HT1080 (cell line): Measurements from ENCODE around the gene RTF2. TPM values are rescaled to one million over a fixed set of nuclear protein-coding genes. Genes with fewer than 3 reads are reported as not detected.
"Not testable (repeated sequence)": the region's sequence is repeated elsewhere in the genome, so short reads cannot be mapped to it uniquely, and the experiment has no call there.

Source experiments
- DNase-seq: peaks from one replicate; pipeline ENCODE4 v3.0.0-alpha.2; 2015; ENCODE audit warnings: low read depth
- total RNA-seq: library from RNA; depleted of rRNA; stranded (reverse); fragments of >200 nt; shearing (Covaris generic); gene quantifications from 2 replicates; pipeline ENCODE4 v1.2.3, GENCODE V29; 2014

RTF2 gene
- total RNA-seq, 1 experiment from 2014 or later = 97.3 TPM

DNA sequence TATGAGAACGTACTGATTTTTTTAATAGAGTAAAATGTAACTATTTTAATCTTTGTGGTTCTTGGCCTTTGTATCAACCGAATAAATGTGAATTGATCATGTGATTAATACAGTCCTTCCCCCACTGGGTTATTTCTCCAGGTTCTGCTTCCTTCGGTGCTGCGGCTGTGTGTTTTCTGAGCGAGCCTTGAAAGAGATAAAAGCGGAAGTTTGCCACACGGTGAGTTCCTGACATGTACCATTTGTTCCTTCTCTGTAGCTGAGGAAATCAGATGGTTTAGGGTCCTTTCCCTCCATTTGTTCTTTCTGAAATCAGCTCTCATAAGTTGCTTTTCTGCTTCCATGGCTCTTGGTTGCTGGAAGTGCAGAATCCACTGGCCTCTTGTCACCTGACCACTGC lies 15.5 kb downstream of the RTF2 start:
- no peak for DNase-seq

GRCh38 chr20:56487216-56487615 lies 18.8 kb downstream of the RTF2 start:
- no peak for DNase-seq

DNA sequence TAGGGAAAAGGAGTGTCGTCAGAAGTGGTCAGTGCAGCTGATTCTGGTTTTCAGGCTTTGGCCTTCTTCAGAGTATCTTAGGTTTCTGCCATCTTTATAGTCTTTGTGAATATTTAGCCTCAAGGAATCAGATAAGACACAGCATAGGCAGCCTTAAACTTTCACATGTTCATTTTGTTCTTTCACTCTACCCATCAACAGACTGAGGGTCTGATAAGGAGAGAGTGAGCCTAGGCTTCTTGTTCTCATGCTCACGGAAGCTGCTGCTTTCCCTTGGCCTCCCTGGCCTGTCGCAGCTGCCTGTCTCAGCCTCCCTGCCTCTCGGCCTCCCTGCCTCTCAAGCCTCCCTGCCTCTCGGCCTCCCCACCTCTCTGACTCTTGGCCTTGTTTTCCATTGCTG lies 20.1 kb downstream of the RTF2 start:
- no peak for DNase-seq

DNA sequence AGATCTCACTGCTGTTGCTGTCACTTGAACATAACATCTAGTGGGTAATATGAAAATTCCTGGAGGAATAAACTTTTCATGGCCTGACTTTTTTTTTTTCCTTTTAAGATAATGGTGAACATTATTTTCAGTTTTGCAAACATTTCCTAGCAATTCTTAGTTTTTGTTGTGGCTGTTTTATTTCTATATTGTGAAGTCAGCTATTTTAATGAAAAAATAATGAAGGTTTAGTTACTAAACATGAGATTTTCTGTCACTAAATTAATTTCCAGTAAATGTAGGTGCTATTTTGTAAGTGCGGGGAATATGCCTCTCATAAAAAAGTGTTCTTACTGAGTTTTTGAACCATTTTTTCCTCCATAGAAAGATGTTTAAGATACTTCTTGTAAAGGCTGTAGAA lies 32.7 kb downstream of the RTF2 start:
- DNase-seq = no peak

DNA sequence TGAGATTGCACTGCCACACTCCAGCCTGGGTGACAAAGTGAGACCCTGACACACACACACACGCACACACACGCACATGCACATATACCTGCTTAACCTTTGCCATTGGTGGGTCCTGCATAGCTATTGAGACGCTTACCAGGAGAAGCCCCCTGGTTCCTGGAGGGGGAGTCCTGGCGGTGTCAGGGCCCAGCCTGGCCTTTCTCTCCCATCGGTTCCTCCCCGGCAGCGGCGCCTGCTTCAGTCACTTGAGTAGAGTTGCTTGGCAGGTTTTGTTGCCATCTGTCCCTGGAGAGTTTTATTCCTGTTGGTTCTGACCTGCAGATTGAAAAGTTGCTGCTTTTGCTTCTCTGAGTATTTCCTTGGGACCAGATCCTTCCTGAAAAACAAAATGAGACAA lies 35.5 kb downstream of the RTF2 start:
- DNase-seq = no peak

DNA sequence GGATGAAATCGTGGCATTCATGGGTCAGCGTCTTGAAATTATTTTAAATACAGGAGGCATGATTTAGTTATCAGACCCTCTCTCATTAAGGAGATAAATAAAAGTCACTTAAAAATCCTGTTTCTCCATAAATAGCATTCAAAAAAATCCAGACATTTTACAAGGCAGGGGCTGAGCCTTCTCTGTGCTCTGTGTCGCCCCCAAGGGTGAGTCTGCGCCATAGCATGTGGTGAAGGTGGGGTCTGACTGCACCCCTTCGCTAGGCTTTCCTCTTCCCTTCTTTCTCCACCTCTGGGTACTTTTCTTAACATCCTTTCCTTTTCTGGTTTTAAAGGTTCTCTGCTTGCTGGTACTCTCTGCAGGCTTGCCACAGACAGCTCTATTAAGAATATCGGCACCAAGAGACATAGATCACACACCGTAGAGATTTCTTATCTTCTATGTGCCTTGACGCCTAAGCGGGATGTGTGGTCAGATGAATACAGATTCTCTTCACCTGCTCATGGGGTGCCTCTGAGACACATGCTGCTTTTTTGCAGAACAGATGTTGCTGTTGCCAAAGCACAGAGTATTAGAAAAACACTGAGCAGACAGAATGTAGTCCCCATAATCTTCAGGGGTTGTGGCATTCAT lies 36.1 kb downstream of the RTF2 start:
- no peak for DNase-seq

DNA sequence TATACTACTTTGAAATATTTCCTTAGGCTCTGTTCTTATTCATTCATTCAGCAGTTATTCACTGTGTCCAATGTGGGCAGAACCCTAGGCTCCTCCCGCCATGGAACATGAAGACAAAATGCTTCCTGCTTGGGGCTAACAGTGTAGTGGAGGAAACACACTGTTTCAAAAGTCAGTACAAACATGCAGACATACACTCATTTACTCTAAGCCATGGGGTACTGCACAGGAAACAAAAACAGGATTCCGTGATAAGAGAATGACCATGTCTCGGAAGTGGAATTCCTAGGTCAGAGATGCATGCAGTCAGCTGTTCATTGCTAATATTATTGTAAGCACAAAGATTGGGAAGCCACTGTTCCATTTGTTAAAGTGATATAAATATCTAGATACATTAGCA lies 37.7 kb downstream of the RTF2 start:
- DNase-seq = no peak

DNA sequence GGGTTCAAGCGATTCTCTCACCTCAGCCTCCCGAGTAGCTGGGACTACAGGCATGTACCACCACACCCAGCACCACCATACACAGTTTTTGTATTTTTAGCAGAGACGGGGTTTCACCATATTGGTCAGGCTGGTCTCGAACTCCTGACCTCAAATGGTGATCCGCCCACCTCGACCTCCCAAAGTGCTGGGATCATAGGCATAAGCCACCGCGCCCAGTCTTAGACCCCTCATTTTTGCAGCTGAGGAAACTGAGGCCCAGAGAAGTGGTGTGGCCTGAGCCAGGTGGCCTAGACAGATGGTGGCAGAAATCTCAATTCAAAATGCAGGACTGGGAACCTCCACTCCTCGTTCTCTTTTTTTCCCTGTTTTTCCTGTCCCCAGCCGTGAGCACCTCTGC lies 43.5 kb downstream of the RTF2 start:
- DNase-seq = no peak

DNA sequence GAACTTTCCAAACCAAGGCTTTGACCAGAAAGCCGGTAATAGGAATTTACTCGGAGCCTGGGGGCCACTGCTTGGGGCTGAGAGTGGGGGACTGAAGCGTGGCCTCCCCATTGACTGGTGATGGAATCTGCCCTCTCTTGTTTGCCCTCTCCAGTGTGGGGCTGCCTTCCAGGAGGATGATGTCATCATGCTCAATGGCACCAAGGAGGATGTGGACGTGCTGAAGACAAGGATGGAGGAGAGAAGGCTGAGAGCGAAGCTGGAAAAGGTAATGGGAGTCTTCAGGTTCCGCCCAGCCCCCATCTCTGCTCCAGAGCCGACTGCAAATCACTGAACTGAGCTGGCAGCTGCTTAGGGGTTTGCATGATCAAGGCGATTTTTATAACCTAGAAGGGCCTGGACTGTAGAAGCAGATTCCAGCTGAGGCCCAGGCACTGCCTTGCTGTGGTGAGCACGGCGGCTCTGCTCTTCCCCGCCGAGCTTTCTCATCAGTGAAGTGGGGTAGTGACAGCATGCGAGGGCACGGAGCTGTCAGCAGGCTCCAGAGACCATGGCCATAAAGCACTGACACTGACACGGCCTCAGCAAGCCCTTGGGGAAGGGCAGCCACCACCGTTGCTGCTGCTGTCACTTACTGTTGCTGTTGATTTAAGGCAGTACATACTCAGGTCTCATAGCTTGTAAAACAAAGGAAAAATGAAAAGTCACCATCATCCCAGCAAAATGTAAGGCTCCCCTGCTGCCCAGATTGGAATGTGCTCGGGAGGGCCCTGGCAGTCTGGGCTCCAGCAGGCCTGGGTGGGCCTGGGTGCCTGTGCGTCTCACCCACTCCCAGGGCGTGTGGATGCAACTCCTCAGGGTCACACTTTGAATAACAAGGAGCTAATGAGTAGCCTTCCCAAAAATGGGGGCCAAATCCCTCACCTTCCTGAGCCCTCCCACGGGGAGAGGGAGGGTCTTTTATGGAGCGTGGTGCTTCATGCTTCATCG lies 45.0 kb downstream of the RTF2 start:
- no peak for DNase-seq

- DNase-seq = no peak
Observed at GRCh38 chr20:56516631-56517030, 48.2 kb downstream of the RTF2 start.

- no peak for DNase-seq
Observed at GRCh38 chr20:56517211-56517610, 48.8 kb downstream of the RTF2 start.

GRCh38 chr20:56517641-56518040 lies 49.2 kb downstream of the RTF2 start:
- no peak for DNase-seq

- no peak for DNase-seq
Observed at GRCh38 chr20:56518126-56518525, 49.7 kb downstream of the RTF2 start.

- no peak for DNase-seq
Observed at GRCh38 chr20:56518721-56519398, 50.4 kb downstream of the RTF2 start.

GRCh38 chr20:56519551-56519950 lies 51.1 kb downstream of the RTF2 start:
- no peak for DNase-seq

DNA sequence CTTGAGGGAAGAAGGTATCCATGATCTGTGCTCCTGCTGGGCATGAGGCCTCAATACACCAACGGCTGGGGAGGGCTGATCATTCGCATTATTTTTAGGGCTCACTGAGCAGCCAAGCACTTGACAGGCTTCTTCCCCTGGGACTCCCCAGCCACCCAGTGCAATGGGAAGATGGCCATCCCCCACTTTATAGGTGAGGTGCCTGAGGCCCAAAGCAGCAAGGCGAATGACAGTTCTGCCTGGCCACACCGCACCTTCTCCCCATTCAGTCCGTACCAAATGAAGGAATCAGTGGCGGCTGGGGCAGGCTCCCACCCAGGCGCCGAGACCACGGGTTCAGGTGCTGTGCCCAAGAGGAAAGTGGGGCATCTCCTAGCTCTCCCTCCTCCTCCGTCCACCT lies 51.8 kb downstream of the RTF2 start:
- DNase-seq = no peak

DNA sequence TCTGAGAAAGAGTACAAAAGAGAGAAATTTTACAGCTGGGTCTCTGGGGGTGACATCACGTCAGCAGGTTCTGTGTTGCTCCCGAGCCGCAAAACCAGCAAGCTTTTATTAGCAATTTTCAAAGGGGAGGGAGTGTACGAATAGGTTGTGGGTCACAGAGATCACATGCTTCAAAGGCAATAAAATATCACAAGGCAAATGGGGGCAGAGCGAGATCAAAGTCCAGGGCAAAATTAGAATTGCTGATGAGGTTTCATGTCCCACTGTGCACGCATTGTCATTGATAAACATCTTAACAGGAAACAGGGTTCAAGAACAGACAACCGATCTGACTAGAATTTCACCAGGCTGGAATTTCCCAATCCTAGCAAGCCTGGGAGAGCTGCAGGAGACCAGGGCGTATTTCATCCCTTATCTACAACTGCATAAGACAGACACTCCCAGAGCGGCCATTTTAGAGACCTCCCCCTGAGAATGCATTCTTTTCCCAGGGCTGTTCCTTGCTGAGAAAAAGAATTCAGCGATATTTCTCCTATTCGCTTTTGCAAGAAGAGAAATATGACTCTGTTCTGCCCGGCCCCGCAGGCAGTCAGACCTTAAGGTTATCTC lies 52.4 kb downstream of the RTF2 start:
- DNase-seq = not testable (repeated sequence)

DNA sequence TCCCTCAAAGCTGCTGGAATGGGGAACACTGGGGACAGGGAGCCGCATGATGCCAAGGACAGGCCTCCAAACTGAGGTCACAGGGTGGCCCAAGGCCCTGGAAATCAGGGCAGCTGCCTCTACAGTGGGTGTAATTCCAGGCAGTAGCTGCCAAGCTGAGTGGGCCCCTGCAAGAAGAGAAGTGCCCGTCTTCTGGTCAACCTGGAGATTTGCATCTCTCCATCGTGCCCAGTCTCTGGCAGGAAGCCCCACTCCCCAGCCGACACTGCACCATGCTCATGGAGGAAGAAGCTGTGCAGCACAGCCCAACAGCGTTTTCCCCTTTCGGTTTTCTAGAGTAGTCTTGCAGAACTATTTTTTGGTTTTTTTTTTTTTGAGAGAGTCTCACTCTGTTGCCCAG lies 53.9 kb downstream of the RTF2 start:
- no peak for DNase-seq

DNA sequence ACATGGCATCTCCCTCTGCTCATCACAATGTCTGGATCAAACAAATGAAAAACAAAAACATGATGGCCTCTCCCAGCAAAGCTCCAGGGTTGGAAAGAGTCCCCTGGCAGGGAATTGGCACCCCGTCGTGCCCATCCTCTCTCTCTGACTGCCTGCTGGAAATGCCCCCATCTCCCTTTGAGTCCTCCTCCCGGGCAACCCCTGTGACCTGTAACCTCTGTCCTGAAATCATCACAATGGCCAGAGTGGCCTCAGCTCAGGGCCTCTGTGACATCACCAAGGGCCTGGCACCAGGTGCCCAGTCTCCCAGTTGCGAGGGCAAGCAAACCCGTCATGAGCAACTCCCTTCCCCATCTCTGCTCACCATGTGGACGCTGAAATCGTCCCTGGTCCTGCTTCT lies 56.0 kb downstream of the RTF2 start, which contains the start of gene FAM209A:
Gene FAM209A (plus strand): TSS at position 301 of the 400 bp plus-strand sequence. CDS start 65 bp downstream, at position 366.
- not testable (repeated sequence) for DNase-seq

- no peak for DNase-seq
Observed at GRCh38 chr20:56527521-56527920, 59.1 kb downstream of the RTF2 start.

GRCh38 chr20:56532946-56533345 lies 64.5 kb downstream of the RTF2 start, which contains the start of gene FAM209B:
TSS of gene FAM209B (plus strand) at chr20:56533246. CDS start at chr20:56533342, 96 bp downstream.
- not testable (repeated sequence) for DNase-seq
